NCI-H446 (cell line): ENCODE measurements around the gene ORC3.
A peak's percentile ranks its signal among the peaks of the same experiment; 100 is the strongest.
"Not testable (repeated sequence)": the region's sequence is repeated elsewhere in the genome, so short reads cannot be mapped to it uniquely, and the experiment has no call there.

Experiments used
- DNase-seq, 2 experiments: peaks; one replicate each; lab custom pipeline; 2025; lab: John Stamatoyannopoulos, UW

Gene ORC3

GRCh38 chr6:87661016-87661415, 71.1 kb downstream of the ORC3 start:
- DNase-seq = no peak

DNA sequence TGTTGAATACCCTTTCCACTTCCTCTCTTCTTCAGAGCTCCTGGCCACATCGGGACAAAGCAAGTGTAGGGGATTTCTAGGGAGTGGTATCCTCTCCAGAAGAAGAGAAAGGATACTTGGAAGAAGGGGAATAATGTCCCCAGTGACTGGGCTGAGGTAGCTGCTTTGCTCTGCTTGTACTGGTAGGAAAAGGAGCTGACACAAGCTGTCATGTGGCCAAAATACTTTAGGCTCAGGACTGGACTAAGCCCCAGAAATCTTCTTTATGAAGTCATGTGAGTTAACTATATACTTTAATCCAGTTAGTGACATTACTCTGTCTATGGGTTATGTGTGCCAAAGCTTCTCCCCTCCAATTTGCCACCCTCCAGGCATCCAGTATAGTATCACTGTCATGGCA, 71.6 kb downstream of the ORC3 start:
- DNase-seq = no peak

- no peak for DNase-seq
Observed at GRCh38 chr6:87663434-87663833, 73.5 kb downstream of the ORC3 start.

DNA sequence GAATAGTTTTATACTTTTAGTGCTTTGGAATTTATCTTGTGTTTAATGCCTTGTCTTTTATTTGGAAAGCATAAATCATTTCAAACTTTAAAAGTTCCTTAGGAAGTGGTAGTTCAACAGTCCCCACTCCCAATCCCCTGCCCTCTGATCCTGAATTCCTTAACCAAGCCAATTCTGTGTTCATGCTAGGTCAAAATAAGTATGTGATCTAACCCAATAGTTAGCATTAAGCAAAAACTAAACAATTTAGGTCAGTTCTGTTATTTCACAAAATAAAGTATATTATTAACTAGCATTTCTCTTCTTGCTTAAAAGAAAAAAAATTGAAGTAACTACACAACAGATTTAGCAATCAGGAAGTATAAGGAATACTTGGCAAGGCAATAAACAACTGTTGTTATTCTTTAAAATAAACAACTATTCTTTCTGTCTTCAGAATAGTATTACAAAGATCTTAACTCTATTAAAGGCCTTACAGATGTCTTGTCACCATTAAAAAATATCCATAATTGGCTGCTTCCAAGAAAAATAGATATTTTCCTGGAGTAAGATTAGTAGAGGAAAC, 75.1 kb downstream of the ORC3 start:
- DNase-seq = no peak

GRCh38 chr6:87667032-87667431, 77.1 kb downstream of the ORC3 start:
- no peak for DNase-seq

DNA sequence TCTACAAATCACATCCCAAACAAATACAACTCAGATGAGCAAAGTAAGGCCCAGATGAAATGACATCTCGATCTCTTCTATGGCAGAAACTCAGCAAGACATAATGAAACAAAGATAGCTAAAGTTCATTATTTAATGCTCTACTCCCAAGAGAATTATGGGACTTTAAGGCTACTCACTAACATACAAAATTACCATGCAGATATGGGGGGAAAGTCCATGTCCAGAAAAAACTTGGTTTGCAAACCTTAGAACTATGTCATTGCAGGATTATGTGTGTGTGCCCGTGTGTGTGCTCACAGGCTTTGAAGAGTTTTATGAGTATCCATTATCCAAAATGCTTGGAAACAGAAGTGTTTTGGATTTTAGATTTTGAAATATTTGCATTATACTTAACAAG, 78.1 kb downstream of the ORC3 start:
- no peak for DNase-seq

GRCh38 chr6:87669051-87669450, 79.1 kb downstream of the ORC3 start:
- DNase-seq = no peak

DNA sequence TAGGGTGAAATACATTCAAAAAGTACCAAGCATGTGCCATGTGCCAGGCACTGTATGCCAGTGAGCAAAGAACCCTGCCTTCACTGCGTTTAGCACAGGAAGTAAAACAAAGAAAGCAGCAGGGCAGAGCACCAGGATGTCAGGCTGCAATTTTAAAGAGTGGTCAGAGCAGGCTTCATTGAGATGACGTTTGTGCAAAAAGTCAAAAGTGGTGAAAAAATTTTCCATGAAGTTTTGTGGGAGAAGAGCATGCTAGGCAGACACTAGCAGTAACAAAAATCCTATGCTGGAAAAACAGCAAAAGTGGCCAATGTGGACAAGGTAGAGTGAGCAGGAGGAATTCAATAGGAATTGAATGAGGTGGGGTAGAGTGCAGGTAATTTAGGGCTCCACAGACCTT, 80.8 kb downstream of the ORC3 start:
- no peak for DNase-seq

DNA sequence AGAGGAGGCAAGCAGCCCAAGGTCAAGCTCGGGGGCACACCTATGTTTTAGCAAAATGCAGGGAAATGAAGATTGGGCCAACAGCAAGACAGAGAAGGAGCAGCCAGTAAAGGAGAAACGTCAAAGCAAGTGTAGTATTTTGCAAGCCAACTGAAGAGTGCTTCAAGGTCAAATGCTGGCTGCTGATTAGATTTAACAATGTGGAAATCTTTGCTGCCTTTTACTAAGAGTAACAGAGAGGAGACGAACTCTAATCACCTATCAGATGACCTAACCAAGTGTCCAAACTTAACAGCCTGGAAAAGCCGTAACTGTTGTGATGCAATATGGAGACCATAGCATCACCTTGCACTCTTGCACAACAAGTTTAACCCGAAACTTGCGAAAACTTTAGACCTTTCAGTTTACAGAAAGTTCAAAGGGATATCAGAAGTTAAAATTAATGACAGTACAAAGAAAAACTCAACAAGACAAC, 81.7 kb downstream of the ORC3 start:
- DNase-seq = no peak

DNA sequence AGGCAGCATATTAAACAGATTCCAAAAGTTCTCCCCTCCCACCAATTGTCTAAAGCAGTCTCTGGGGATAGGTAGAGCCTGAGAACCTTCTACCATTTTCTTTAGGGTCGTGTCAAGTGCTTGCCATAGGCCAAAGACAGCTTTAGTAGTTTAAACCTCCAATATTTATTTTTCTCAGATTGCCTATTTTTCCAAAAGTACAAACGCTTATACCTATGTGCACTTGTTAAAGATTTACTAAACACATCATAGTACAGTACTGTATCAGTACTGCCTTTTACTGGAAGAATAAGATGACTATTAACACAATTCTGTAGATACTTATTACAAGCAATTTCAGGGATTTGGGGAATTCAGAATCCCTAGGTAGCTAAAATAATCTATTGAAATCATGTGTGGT, 82.7 kb downstream of the ORC3 start:
- no peak for DNase-seq

- no peak for DNase-seq
Observed at GRCh38 chr6:87673237-87673636, 83.3 kb downstream of the ORC3 start.

GRCh38 chr6:87674290-87674689, 84.4 kb downstream of the ORC3 start:
- DNase-seq = no peak

DNA sequence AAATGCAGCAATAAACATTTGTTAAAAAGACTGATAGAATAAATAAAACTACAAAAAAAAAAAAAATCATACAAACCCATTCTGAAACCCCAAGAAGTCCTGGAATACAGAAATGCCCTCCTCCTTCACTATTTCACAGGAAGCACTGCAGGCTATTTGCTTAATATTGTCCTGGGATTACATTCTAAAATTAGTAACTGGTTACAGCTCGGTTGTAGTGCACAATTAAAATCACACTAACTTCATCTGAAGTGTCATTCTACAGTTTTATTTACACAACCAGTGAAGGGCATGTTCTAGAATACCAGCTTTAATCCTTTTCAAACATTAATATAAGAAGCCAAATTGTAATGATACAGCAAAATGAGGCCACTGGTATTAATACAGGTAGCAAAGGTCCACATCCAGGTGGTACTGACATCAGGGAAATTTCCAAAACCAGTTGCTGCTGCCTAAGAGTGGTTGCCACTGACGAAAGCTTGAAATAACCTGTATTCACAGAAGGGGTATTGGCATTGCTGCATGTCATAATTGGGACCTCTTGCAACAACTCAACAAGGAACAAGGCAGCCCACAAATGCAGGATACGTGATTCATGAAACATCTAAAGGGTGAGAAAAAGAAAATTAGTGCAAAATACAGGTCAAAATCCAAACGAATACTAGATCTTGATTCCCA, 85.2 kb downstream of the ORC3 start:
- no peak for DNase-seq

DNA sequence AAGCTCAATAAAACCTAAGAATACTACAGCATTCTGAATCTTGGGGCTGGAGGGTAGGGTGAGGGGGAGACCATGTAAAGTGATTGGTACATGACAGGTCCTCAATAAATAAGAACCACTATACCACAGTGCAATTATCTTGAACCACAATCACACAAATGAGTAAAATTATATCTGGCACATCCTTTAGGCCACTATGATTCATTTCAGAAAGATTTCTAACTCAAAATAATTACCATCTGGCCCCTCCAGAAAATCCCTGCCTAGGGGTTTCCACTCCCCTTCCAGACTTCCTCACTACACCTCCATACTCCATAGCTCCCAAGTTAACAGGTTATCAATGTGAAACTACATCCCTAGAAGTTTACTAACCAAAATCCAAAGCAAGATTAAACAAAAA, 92.4 kb downstream of the ORC3 start:
- DNase-seq = no peak

DNA sequence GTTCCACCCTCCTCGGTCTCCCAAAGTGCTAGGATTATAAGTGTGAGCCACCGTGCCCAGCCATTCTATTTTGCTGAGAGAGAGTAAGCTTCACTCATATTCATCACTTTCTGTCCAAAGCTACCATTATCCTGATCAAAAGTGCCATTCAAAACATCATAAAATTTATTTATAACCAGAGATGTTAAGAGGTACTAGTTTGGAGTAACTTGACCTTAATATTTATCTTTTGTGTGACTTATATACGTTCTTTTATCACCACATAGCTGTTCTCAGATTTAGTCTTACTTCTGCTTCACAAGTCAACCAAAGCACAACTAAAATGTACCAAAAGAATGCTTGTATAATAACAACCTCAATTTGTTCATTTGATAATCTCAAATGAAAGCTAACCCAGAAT, 94.0 kb downstream of the ORC3 start:
- no peak for DNase-seq

DNA sequence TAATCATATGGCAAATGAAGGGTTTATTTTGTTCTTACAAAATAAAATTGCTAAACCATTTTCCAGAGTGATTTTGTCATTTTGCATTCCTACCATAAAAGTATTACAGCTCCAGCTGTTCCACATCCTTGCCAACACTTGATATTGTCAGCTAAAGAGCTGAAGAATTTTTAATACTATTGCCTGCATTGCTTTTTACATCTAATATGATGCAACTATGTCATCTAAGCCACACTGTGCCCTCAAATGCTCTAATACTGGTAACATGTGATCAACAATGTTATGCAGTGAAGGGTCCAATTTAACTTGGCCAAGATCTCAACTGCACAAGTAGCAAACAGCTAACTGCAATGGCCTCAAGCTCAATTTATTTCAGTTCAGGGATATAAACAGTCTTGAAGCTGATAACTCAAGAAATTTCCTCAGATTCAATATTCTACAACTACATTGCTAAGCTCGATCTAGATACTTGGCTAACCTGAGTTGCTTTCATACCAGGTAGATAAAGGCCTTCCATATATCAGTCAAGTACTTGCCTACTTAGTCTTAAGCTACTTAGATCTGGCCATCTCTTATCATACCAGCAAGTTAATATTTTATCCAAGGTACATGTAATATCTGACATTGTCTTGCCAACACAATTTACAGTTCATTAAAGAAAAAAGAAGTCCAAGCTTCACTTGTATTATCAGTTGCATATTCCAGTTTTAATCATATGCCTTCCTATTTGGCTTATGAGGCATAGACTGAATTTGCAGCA, 95.1 kb downstream of the ORC3 start:
- no peak for DNase-seq

GRCh38 chr6:87686636-87687205, 96.8 kb downstream of the ORC3 start:
- DNase-seq = not testable (repeated sequence)

- peak in 1 of 2 experiments; percentile 5 for DNase-seq
Observed at GRCh38 chr6:87687296-87687695, 97.4 kb downstream of the ORC3 start.

GRCh38 chr6:87687893-87688292, 98.0 kb downstream of the ORC3 start:
- DNase-seq = not testable (repeated sequence)

- DNase-seq = no peak
Observed at GRCh38 chr6:87690441-87690840, 100.5 kb downstream of the ORC3 start.

- no peak for DNase-seq
Observed at GRCh38 chr6:87692086-87692485, 102.2 kb downstream of the ORC3 start.

DNA sequence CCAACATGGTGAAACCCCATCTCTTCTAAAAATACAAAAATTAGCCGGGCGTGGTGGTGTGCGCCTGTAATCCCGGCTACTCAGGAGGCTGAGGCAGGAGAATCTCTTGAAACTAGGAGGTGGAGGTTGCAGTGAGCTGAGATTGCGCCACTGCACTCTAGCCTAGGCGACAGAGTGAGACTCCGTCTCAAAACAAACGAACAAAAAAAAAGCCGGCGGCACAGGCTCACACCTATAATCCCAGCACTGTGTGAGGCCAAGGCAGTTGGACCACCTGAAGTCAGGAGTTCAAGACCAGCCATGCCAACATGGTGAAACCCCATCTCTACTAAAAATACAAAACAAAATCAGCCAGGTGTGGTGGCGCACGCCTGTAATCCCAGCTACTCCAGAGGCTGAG, 106.9 kb downstream of the ORC3 start:
- DNase-seq = not testable (repeated sequence)
